ENCODE results near the gene NDUFS8.

Gene NDUFS8

GRCh38 chr11:68003846-68004550, 26.5 kb upstream of the NDUFS8 start, which contains the start of gene UNC93B1:
Gene UNC93B1 (minus strand): TSS chr11:68004097. CDS start chr11:68004043, 54 bp downstream.
- DNase-seq (ENCODE audit: low spot score) = peak; percentile 94

- no peak for DNase-seq (ENCODE audit: low spot score)
Observed at GRCh38 chr11:68004551-68005335, 25.7 kb upstream of the NDUFS8 start.

GRCh38 chr11:68006606-68007166, 23.8 kb upstream of the NDUFS8 start:
- DNase-seq (ENCODE audit: low spot score) = no peak

GRCh38 chr11:68007498-68008380, 22.7 kb upstream of the NDUFS8 start:
- no peak for DNase-seq (ENCODE audit: low spot score)

GRCh38 chr11:68008381-68009337, 21.8 kb upstream of the NDUFS8 start:
- DNase-seq (ENCODE audit: low spot score) = no peak

- no peak for DNase-seq (ENCODE audit: low spot score)
Observed at GRCh38 chr11:68009391-68010089, 20.9 kb upstream of the NDUFS8 start.

- peak; percentile 90 for DNase-seq (ENCODE audit: low spot score)
Observed at GRCh38 chr11:68010090-68011041, 20.1 kb upstream of the NDUFS8 start, which contains the start of gene ALDH3B1. Gene ALDH3B1 (plus strand): TSS chr11:68010327. CDS start chr11:68015298, 4,971 bp downstream.

GRCh38 chr11:68011051-68011943, 19.2 kb upstream of the NDUFS8 start:
- DNase-seq (ENCODE audit: low spot score) = no peak

- no peak for DNase-seq (ENCODE audit: low spot score)
Observed at GRCh38 chr11:68012044-68012842, 18.2 kb upstream of the NDUFS8 start.

GRCh38 chr11:68012843-68013610, 17.5 kb upstream of the NDUFS8 start:
- peak; percentile 93 for DNase-seq (ENCODE audit: low spot score)

- DNase-seq (ENCODE audit: low spot score) = no peak
Observed at GRCh38 chr11:68013611-68014156, 16.8 kb upstream of the NDUFS8 start.

- DNase-seq (ENCODE audit: low spot score) = peak; percentile 73
Observed at GRCh38 chr11:68014157-68014946, 16.1 kb upstream of the NDUFS8 start.

GRCh38 chr11:68014947-68015447, 15.5 kb upstream of the NDUFS8 start:
- DNase-seq (ENCODE audit: low spot score) = no peak

- no peak for DNase-seq (ENCODE audit: low spot score)
Observed at GRCh38 chr11:68015467-68015866, 15.0 kb upstream of the NDUFS8 start.

Data from AG20443 (cell line).